Measurements from ENCODE around the gene C9orf78. TPM values are rescaled to one million over a fixed set of nuclear protein-coding genes. Genes with fewer than 3 reads are reported as not detected.
"Not testable (repeated sequence)": the region's sequence is repeated elsewhere in the genome, so short reads cannot be mapped to it uniquely, and the experiment has no call there.

C9orf78 gene
- total RNA-seq, 1 experiment from 2014 or later = 42.4 TPM

DNA sequence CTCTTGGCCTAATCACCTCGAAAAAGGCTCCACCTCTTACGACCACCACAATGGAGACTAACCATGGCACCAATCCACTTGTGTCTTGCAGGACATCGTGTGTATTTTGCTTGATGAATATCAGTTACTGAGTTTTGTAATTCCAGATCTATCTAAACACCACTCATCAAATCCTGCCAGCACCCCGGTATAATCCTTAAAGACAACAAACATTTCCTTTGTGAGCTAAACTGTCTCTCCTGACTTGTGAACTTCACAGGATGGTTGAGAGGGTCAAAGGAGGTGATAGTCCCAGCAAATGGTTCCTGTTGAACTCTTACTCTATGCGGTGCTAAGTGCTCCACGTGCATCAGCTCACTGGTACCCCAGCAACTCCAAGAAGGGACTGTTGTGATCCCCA, 36.1 kb downstream of the C9orf78 start:
- ChIA-PET POLR2A (ENCODE audit: unreplicated experiment) (no interaction called here), CTCF (interaction anchor here (0.5 kb wide), 1 partner anchor 31 kb away, joined by 3 read pairs; no protein-coding TSS in a partner anchor)
- Histone ChIP-seq H3K9ac (ENCODE audit: low read length) (no peak overlapping the region), H3K9me2 (replicated peaks; ENCODE audit: low read length) (no peaks in the 10 kb centered on the region), H4K20me1 (ENCODE audit: low read length) (no peaks in the 10 kb centered on the region), H3K4me3 (ENCODE audit: low read length) (no peak overlapping the region), H3F3A (ENCODE audit: low read length, unreplicated experiment) (no peaks in the 10 kb centered on the region), H3K27me3 (ENCODE audit: low read length) (no peaks in the 10 kb centered on the region), H2AFZ (ENCODE audit: low read length) (no peak overlapping the region), H3K9me3 (ENCODE audit: low read length) (no peaks in the 10 kb centered on the region), H3K4me2 (ENCODE audit: low read length) (no peak overlapping the region), H3K79me2 (ENCODE audit: low read length) (peaks cover 6% of the 10 kb centered on the region), H3K4me1 (ENCODE audit: insufficient read depth, low read length) (peaks cover under 1% of the 10 kb centered on the region; the same call in 1 of the 2 replicates), H3K27ac (ENCODE audit: low read length) (no peak overlapping the region), H3K36me3 (ENCODE audit: low read depth, low read length) (no peaks in the 10 kb centered on the region)
- no peak for TF ChIP-seq EZH2phosphoT487 (IDR thresholded peaks at IDR 0.05; ENCODE audit: borderline replicate concordance, low read length)
- DNase-seq (no peak), ATAC-seq (no peak)
- BruUV-seq (replicated peaks) = no TSS peak
- intact Hi-C loops (cut with micrococcal nuclease) = no loop called here

- H3K79me2 ChIP-seq (ENCODE audit: low read length); intact Hi-C loops (cut with micrococcal nuclease); BruUV-seq (replicated peaks); H3K36me3 ChIP-seq (ENCODE audit: low read depth, low read length); H4K20me1 ChIP-seq (ENCODE audit: low read length); H3K9ac ChIP-seq (ENCODE audit: low read length); H3K4me3 ChIP-seq (ENCODE audit: low read length); H2AFZ ChIP-seq (ENCODE audit: low read length); POLR2A ChIA-PET (ENCODE audit: unreplicated experiment); H3K9me2 ChIP-seq (replicated peaks; ENCODE audit: low read length); H3K4me1 ChIP-seq (ENCODE audit: insufficient read depth, low read length); H3K4me2 ChIP-seq (ENCODE audit: low read length); H3F3A ChIP-seq (ENCODE audit: low read length, unreplicated experiment); ATAC-seq; H3K27ac ChIP-seq (ENCODE audit: low read length); H3K9me3 ChIP-seq (ENCODE audit: low read length); CTCF ChIA-PET; DNase-seq; H3K27me3 ChIP-seq (ENCODE audit: low read length): not testable (repeated sequence)
Observed at GRCh38 chr9:129796029-129796428, 39.0 kb downstream of the C9orf78 start.

GRCh38 chr9:129794549-129794948, 40.5 kb downstream of the C9orf78 start:
- H3K9ac ChIP-seq (ENCODE audit: low read length) = no peak overlapping the region
- no peak overlapping the region for H3K27ac ChIP-seq (ENCODE audit: low read length)
- no peaks in the 10 kb centered on the region for H3K79me2 ChIP-seq (ENCODE audit: low read length)
- no peaks in the 10 kb centered on the region for H3K27me3 ChIP-seq (ENCODE audit: low read length)
- no peaks in the 10 kb centered on the region for H3K9me2 ChIP-seq (replicated peaks; ENCODE audit: low read length)
- H4K20me1 ChIP-seq (ENCODE audit: low read length) = no peaks in the 10 kb centered on the region
- POLR2A ChIA-PET (ENCODE audit: unreplicated experiment) = no interaction called here
- no peaks in the 10 kb centered on the region for H3K4me1 ChIP-seq (ENCODE audit: insufficient read depth, low read length)
- CTCF ChIA-PET = no interaction called here
- H3K9me3 ChIP-seq (ENCODE audit: low read length) = no peaks in the 10 kb centered on the region
- no peak overlapping the region for H3K4me3 ChIP-seq (ENCODE audit: low read length)
- H2AFZ ChIP-seq (ENCODE audit: low read length) = no peak overlapping the region
- no peak overlapping the region for H3K4me2 ChIP-seq (ENCODE audit: low read length)
- no TSS peak for BruUV-seq (replicated peaks)
- no peaks in the 10 kb centered on the region for H3F3A ChIP-seq (ENCODE audit: low read length, unreplicated experiment)
- intact Hi-C loops (cut with micrococcal nuclease) = no loop called here
- no peaks in the 10 kb centered on the region for H3K36me3 ChIP-seq (ENCODE audit: low read depth, low read length)
- DNase-seq = no peak
- no peak for ATAC-seq
- TF ChIP-seq, protein P1, sequence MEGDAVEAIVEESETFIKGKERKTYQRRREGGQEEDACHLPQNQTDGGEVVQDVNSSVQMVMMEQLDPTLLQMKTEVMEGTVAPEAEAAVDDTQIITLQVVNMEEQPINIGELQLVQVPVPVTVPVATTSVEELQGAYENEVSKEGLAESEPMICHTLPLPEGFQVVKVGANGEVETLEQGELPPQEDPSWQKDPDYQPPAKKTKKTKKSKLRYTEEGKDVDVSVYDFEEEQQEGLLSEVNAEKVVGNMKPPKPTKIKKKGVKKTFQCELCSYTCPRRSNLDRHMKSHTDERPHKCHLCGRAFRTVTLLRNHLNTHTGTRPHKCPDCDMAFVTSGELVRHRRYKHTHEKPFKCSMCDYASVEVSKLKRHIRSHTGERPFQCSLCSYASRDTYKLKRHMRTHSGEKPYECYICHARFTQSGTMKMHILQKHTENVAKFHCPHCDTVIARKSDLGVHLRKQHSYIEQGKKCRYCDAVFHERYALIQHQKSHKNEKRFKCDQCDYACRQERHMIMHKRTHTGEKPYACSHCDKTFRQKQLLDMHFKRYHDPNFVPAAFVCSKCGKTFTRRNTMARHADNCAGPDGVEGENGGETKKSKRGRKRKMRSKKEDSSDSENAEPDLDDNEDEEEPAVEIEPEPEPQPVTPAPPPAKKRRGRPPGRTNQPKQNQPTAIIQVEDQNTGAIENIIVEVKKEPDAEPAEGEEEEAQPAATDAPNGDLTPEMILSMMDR (conservative IDR thresholded peaks at IDR 0.05; ENCODE audit: low read depth, low read length) = no peak
- no peak for TF ChIP-seq EZH2 (IDR thresholded peaks at IDR 0.05; ENCODE audit: low read length, unreplicated experiment)

DNA sequence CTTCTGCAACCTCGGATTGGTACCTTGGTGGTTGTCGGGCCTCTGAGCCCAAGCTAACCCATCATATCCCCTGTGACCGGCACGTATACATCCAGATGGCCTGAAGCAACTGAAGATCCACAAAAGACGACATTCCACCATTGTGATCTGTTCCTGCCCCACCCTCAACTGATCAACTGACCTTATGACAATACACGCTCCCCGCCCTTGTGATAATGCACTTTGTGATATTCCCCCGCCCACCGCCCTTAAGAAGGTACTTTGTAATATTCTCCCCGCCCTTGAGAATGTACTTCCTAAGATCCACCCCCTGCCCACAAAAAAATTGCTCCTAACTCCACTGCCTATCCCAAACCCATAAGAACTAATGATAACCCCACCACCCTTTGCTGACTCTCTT, 48.6 kb downstream of the C9orf78 start:
- ChIA-PET POLR2A (ENCODE audit: unreplicated experiment) (no interaction called here), CTCF (no interaction called here)
- intact Hi-C loops (cut with micrococcal nuclease) = no loop called here
- Histone ChIP-seq H2AFZ (ENCODE audit: low read length) (no peak overlapping the region), H3K9me2 (replicated peaks; ENCODE audit: low read length) (no peaks in the 10 kb centered on the region), H3K79me2 (ENCODE audit: low read length) (no peaks in the 10 kb centered on the region), H3K9me3 (ENCODE audit: low read length) (no peaks in the 10 kb centered on the region), H3K4me3 (ENCODE audit: low read length) (no peak overlapping the region), H3K27ac (ENCODE audit: low read length) (no peak overlapping the region), H3K4me1 (ENCODE audit: insufficient read depth, low read length) (no peaks in the 10 kb centered on the region), H3K4me2 (ENCODE audit: low read length) (no peak overlapping the region), H3K27me3 (ENCODE audit: low read length) (no peaks in the 10 kb centered on the region), H4K20me1 (ENCODE audit: low read length) (no peaks in the 10 kb centered on the region), H3K9ac (ENCODE audit: low read length) (no peak overlapping the region), H3K36me3 (ENCODE audit: low read depth, low read length) (no peaks in the 10 kb centered on the region), H3F3A (ENCODE audit: low read length, unreplicated experiment) (no peaks in the 10 kb centered on the region)
- TF ChIP-seq EZH2 (IDR thresholded peaks at IDR 0.05; ENCODE audit: low read length, unreplicated experiment) (no peak), EZH2phosphoT487 (IDR thresholded peaks at IDR 0.05; ENCODE audit: borderline replicate concordance, low read length) (no peak)
- TF ChIP-seq, protein P1 (conservative IDR thresholded peaks at IDR 0.05; ENCODE audit: low read depth, low read length) = no peak
- no TSS peak for BruUV-seq (replicated peaks)
- DNase-seq = no peak
- no peak for ATAC-seq

All from PC-3 (cell line).